K562 (cell line): ENCODE measurements around the gene CRACR2B. TPM values are rescaled to one million over a fixed set of nuclear protein-coding genes. Genes with fewer than 3 reads are reported as not detected.
A peak's percentile ranks its signal among the peaks of the same experiment; 100 is the strongest.

ENCODE experiments used
- ILK ChIP-seq: fragments of 450-650 bp; IDR thresholded peaks from 2 replicates; pipeline ENCODE4 v1.6.1; 2016; ENCODE audit warnings: missing genetic modification characterization, low read depth, mild to moderate bottlenecking, missing compliant biosample characterization, moderate library complexity, borderline replicate concordance
- NR0B1 ChIP-seq: fragments of 450-650 bp; IDR thresholded peaks from one replicate; pipeline ENCODE4 v1.6.1; 2018; ENCODE audit warnings: mild to moderate bottlenecking, moderate library complexity; ENCODE audit not compliant: partially characterized antibody
- PML ChIP-seq: IDR thresholded peaks from 2 replicates; pipeline ENCODE4 v1.6.1; 2012; ENCODE audit warnings: low read length, inconsistent platforms
- POLR2A ChIP-seq: fragments of 450-650 bp; conservative IDR thresholded peaks from 2 replicates; pipeline ENCODE4 v1.6.1; 2016
- TGIF2 ChIP-seq: sonication (generic); formaldehyde crosslinking; IDR thresholded peaks from 2 replicates; pipeline ENCODE4 v1.8.1; 2022; ENCODE audit warnings: mild to moderate bottlenecking, missing genetic modification reagents, moderate library complexity
- YY1 ChIP-seq, 3 experiments: IDR thresholded peaks; 2 replicates each; pipeline ENCODE4 v1.6.1; 2011; ENCODE audit warnings: low read length in 2 of 3, mild to moderate bottlenecking in 2 of 3, moderate library complexity in 2 of 3, borderline replicate concordance in 1 of 3, control low read depth in 1 of 3, low read depth in 1 of 3; ENCODE audit not compliant: insufficient read depth in 3 of 3, insufficient replicate concordance in 2 of 3, control insufficient read depth in 1 of 3, insufficient read length in 1 of 3; ENCODE audit errors: extremely low read depth in 1 of 3
- ZBTB9 ChIP-seq: fragments of 450-650 bp; formaldehyde crosslinking; IDR thresholded peaks from 2 replicates; pipeline ENCODE4 v1.4.0; 2020; ENCODE audit warnings: mild to moderate bottlenecking, moderate library complexity
- polyA plus RNA-seq, 8 experiments: library from polyadenylated mRNA; depleted of rRNA in 4 of 8; stranded (reverse) in 5 of 8; unstranded in 3 of 8; fragments of >200 nt; fragmentation: Nextera tagmentation in 2 of 8; fragmentation: Illumina TruSeq in 1 of 8; extraction: Ambion mirVana in 2 of 8; extraction: Trizol in 1 of 8; gene quantifications; 2 replicates each; pipeline versions ENCODE4 v1.2.1 to v1.2.3, GENCODE V29; 2011 to 2014; ENCODE audit warnings: inconsistent platforms in 1 of 8, missing spikeins in 1 of 8
- total RNA-seq, 7 experiments: library from RNA; depleted of rRNA in 6 of 7; stranded (reverse); fragments of >200 nt in 6 of 7; fragmentation: Illumina TruSeq in 2 of 7; extraction: Trizol in 2 of 7; gene quantifications; 2 replicates each; pipeline versions ENCODE4 v1.2.1 to v1.2.3, GENCODE V29; 2011 to 2021; ENCODE audit warnings: low replicate concordance in 1 of 7

The CRACR2B gene
- total and polyA plus RNA-seq, 9 of the 15 experiments (the other 6 are each of a cell fraction or from before 2014, with no cell fraction given), result 0.10 to 51.0 (median 6.0) TPM

DNA sequence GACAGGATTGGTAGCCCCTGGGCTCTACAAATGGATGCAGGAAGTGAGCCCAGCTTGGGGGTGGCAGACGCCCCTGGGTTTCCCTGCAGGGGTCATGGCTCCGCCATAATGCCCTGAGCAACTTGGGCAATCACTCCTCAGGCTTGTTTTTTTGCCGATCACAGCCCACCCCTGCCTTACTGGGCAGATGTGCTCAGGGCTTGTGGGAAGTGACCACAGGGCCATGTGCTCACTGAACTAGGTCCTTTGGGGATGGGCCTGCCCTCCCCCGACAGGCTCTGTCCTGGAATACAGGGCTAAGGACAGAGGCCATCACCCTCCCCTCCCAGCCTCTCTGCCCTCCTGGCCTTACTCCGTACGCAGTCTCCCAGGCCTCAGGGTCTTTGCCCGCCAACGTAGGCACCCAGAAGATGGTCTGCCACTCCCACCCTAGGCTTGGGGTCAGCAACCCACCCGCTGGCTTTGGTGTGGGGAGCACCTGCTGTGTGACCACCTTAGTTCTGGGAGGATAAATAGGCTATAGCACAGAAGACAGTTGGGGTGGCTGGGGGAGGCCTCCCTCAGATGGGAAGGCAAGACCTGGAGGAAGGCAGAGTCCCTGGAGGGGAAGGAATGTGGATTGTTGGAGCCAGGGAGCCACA, 14.1 kb upstream of the CRACR2B start (continued):
- TF ChIP-seq NR0B1 (no peak), PML (0 out of 2 replicates have a peak, but pooled peaks have one; percentile 8), ILK (no peak), TGIF2 (CRISPR knock-in tag) (no peak), ZBTB9 (CRISPR knock-in tag) (no peak), POLR2A (peak; percentile 85), YY1 (IDR thresholded peaks at IDR 0.05; ENCODE audit: borderline replicate concordance in 1 of 3, control insufficient read depth in 1 of 3, extremely low read depth in 1 of 3, insufficient read depth in 3 of 3, insufficient read length in 1 of 3, insufficient replicate concordance in 2 of 3, low read depth in 1 of 3, low read length in 2 of 3) (no peak)
- TF ChIP-seq, all 486 proteins: peak for 26
